B cell (primary cell): ENCODE measurements around the gene PODXL. TPM values are rescaled to one million over a fixed set of nuclear protein-coding genes. Genes with fewer than 3 reads are reported as not detected.

ENCODE experiments used
- ATAC-seq: fragments of 200-7000 bp; cut with Tn5 transposase; one replicate; pipeline ENCODE4 v1.10.0; 2021; ENCODE audit warnings: low read depth, mild to moderate bottlenecking, moderate number of reproducible peaks, moderate library complexity
- CTCF ChIA-PET: fragments of 350-600 bp; sonication (Branson Sonifier 250); formaldehyde crosslinking; loops from one replicate; lab custom pipeline; 2021; ENCODE audit warnings: antibody characterized with exemption, inconsistent platforms; lab: Charles Lee
- POLR2A ChIA-PET: fragments of 350-600 bp; sonication (Branson Sonifier 250); formaldehyde crosslinking; loops from one replicate; lab custom pipeline; 2021; ENCODE audit warnings: antibody characterized with exemption; lab: Charles Lee
- DNase-seq: peaks from one replicate; pipeline ENCODE4 v3.0.0; 2013
- H2AFZ ChIP-seq: 2 replicates; pipeline ENCODE4 v1.6.1; 2012; ENCODE audit warnings: mild to moderate bottlenecking, low read depth, low read length; ENCODE audit not compliant: insufficient read depth, poor library complexity, severe bottlenecking
- H3K27ac ChIP-seq, 2 donors: 1 replicate in 1 of 2; 2 replicates in 1 of 2; pipeline ENCODE4 v1.5.1; 2012 to 2013; ENCODE audit warnings: low read length in 2 of 2, mild to moderate bottlenecking in 2 of 2, moderate library complexity in 1 of 2
- H3K27me3 ChIP-seq, 4 experiments: fragments of 200-600 bp in 1 of 4; sonication (generic) in 1 of 4; replicated peaks in 1 of 4; 1 replicate in 2 of 4; 2 replicates in 2 of 4; pipeline versions ENCODE4 v1.6.1 to v1.7.0; 2013 to 2016; ENCODE audit warnings: low read length in 3 of 4, mild to moderate bottlenecking in 2 of 4, mixed read lengths in 1 of 4, moderate library complexity in 1 of 4; ENCODE audit not compliant: insufficient read depth in 4 of 4, control insufficient read depth in 3 of 4; ENCODE audit errors: control extremely low read depth in 1 of 4
- H3K36me3 ChIP-seq, 2 experiments: replicated peaks in 1 of 2; 1 replicate in 1 of 2; 2 replicates in 1 of 2; pipeline versions ENCODE4 v1.6.1 to v1.7.1; 2013; ENCODE audit warnings: low read length in 1 of 2; ENCODE audit not compliant: insufficient read depth in 2 of 2, control insufficient read depth in 1 of 2; ENCODE audit errors: control extremely low read depth in 1 of 2, extremely low read depth in 1 of 2
- H3K4me1 ChIP-seq, 2 donors: fragments of 200-600 bp in 1 of 2; sonication (generic) in 1 of 2; 1 replicate in 1 of 2; 2 replicates in 1 of 2; pipeline versions ENCODE4 v1.5.1 to v1.6.1; 2013 to 2017; ENCODE audit warnings: low read length in 2 of 2; ENCODE audit not compliant: control insufficient read depth in 2 of 2, insufficient read depth in 2 of 2
- H3K4me2 ChIP-seq: replicated peaks from 2 replicates; pipeline ENCODE3; 2012; ENCODE audit warnings: mild to moderate bottlenecking, low read depth, low read length; ENCODE audit not compliant: poor library complexity, severe bottlenecking
- H3K4me3 ChIP-seq, 5 experiments: fragments of 200-600 bp in 1 of 5; sonication (generic) in 1 of 5; 1 replicate in 3 of 5; 2 replicates in 2 of 5; pipeline versions ENCODE4 v1.5.1 to v1.7.0; 2011 to 2016; ENCODE audit warnings: low read length in 4 of 5, mild to moderate bottlenecking in 4 of 5, low read depth in 2 of 5, control low read depth in 1 of 5, moderate library complexity in 1 of 5; ENCODE audit not compliant: insufficient read depth in 1 of 5; ENCODE audit errors: control extremely low read depth in 1 of 5, extremely low read depth in 1 of 5
- H3K79me2 ChIP-seq: fragments of 200-600 bp; sonication (generic); one replicate; pipeline ENCODE4 v1.6.0; 2016; ENCODE audit warnings: low read length; ENCODE audit not compliant: control insufficient read depth, insufficient read depth
- H3K9ac ChIP-seq: fragments of 200-600 bp; sonication (generic); 2 replicates; pipeline ENCODE4 v1.6.1; 2017; ENCODE audit warnings: mild to moderate bottlenecking, low read length, moderate library complexity
- H3K9me3 ChIP-seq, 3 donors: one replicate each; pipeline versions ENCODE4 v1.6.1 to v1.7.1; 2013; ENCODE audit warnings: low read length in 2 of 3; ENCODE audit not compliant: control insufficient read depth in 2 of 3, insufficient read depth in 1 of 3; ENCODE audit errors: control extremely low read depth in 1 of 3
- H4K20me1 ChIP-seq: 2 replicates; pipeline ENCODE4 v1.6.0; 2012; ENCODE audit warnings: mild to moderate bottlenecking, low read length; ENCODE audit not compliant: insufficient read depth, control insufficient read depth, poor library complexity, severe bottlenecking
- H3K27ac Mint-ChIP-seq: one replicate; pipeline ENCODE4 v1.8.0; 2021; ENCODE audit warnings: mixed read lengths
- H3K27me3 Mint-ChIP-seq: one replicate; pipeline ENCODE4 v1.8.0; 2021; ENCODE audit warnings: mixed read lengths
- H3K4me1 Mint-ChIP-seq: one replicate; pipeline ENCODE4 v1.8.0; 2021; ENCODE audit warnings: mixed read lengths
- H3K4me3 Mint-ChIP-seq: one replicate; pipeline ENCODE4 v1.8.0; 2021; ENCODE audit warnings: mixed read lengths
- H3K9me3 Mint-ChIP-seq: one replicate; pipeline ENCODE4 v1.8.0; 2022; ENCODE audit warnings: mixed read lengths; ENCODE audit not compliant: insufficient read depth
- EZH2 ChIP-seq: IDR thresholded peaks from 2 replicates; pipeline ENCODE4 v1.6.1; 2012; ENCODE audit warnings: borderline replicate concordance, low read depth, mild to moderate bottlenecking, moderate library complexity, low read length; ENCODE audit not compliant: insufficient read depth, poor library complexity, severe bottlenecking
- WGBS: methylation state at CpG from one replicate; pipeline ENCODE4 v1.1.5; 2013; ENCODE audit warnings: missing lambda C conversion rate; ENCODE audit not compliant: insufficient coverage; 5-methylcytosine and 5-hydroxymethylcytosine counted together
- intact Hi-C: fragments of 100-400 bp; cut with micrococcal nuclease; formaldehyde crosslinking; loops from one replicate; pipeline ENCODE4 v1.10.0; 2022
- polyA plus RNA-seq: library from polyadenylated mRNA; depleted of rRNA; stranded (reverse); fragments of >200 nt; gene quantifications from 2 replicates; pipeline ENCODE4 v1.2.3, GENCODE V29; 2012
- total RNA-seq, 2 donors: library from RNA; stranded (reverse); fragments of 120-200 nt in 1 of 2; gene quantifications; 1 replicate in 1 of 2; 2 replicates in 1 of 2; pipeline versions ENCODE4 v1.2.3 to v1.2.4, GENCODE V29; 2013 to 2022
- TF ChIP-seq, protein P1 (sequence below): fragments of 200-600 bp; IDR thresholded peaks from one replicate; pipeline ENCODE4 v1.8.0; 2022; ENCODE audit warnings: antibody characterized with exemption, mild to moderate bottlenecking

The PODXL gene
- total and polyA plus RNA-seq, 2 donors (not counting 1 experiment from before 2014, with no cell fraction given), result 1.5 to 5.8 TPM

DNA sequence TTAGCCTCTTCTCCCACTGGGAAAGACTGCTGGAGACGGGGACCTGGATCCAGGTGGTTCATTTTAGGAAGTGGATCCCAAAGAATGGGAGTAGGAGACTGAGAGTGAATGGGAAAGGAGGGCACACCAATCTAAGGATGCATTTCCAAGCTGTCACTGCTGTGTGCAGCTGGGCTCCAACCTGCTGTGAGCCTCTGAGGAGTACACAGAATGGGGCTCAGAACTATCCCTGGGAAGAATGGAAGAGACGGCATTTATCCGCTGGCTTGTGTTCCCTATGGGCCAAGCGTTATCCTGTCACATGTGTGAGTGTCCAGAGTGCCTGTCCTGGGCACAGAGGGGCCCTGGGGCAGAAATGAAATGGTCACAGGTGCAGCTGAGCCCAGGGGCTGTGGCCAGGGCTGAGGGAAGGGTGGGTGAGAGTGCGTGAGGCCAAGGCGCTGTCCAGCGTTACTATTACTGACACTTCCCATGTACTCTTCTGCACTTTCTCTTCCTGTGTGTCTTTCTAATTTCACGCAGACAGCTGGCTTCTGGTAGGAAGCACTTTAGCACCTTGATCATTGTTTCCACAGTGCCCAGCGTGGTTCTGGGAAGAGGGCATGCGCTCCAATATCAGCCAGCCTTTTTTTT, 35.4 kb upstream of the PODXL start:
- Mint-ChIP-seq H3K27ac (no peak overlapping the region), H3K27me3 (peaks cover 3% of the 10 kb centered on the region), H3K4me1 (no peaks in the 10 kb centered on the region), H3K9me3 (no peaks in the 10 kb centered on the region), H3K4me3 (no peak overlapping the region)
- no peaks in the 10 kb centered on the region for H3K79me2 ChIP-seq
- CTCF ChIA-PET, result interaction anchor here (1.2 kb wide), 1 partner anchor 1677 kb away, joined by 3 read pairs; no protein-coding TSS in a partner anchor
- DNase-seq (no peak), ATAC-seq (no peak)
- no peak overlapping the region for H3K4me2 ChIP-seq
- no peaks in the 10 kb centered on the region for H3K36me3 ChIP-seq
- no peaks in the 10 kb centered on the region for H3K27me3 ChIP-seq
- 71% methylated on average over 8 of the region's 10 CpGs for WGBS
- no peak overlapping the region for H3K27ac ChIP-seq
- H4K20me1 ChIP-seq, result no peaks in the 10 kb centered on the region
- no peaks in the 10 kb centered on the region for H3K9me3 ChIP-seq
- TF ChIP-seq EZH2, result no peak
- TF ChIP-seq, protein P1, sequence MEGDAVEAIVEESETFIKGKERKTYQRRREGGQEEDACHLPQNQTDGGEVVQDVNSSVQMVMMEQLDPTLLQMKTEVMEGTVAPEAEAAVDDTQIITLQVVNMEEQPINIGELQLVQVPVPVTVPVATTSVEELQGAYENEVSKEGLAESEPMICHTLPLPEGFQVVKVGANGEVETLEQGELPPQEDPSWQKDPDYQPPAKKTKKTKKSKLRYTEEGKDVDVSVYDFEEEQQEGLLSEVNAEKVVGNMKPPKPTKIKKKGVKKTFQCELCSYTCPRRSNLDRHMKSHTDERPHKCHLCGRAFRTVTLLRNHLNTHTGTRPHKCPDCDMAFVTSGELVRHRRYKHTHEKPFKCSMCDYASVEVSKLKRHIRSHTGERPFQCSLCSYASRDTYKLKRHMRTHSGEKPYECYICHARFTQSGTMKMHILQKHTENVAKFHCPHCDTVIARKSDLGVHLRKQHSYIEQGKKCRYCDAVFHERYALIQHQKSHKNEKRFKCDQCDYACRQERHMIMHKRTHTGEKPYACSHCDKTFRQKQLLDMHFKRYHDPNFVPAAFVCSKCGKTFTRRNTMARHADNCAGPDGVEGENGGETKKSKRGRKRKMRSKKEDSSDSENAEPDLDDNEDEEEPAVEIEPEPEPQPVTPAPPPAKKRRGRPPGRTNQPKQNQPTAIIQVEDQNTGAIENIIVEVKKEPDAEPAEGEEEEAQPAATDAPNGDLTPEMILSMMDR, result no peak
- H3K4me3 ChIP-seq, result no peak overlapping the region
- POLR2A ChIA-PET, result no interaction called here
- H3K4me1 ChIP-seq, result no peaks in the 10 kb centered on the region
- no peak overlapping the region for H2AFZ ChIP-seq
- intact Hi-C loops, result no loop called here
- no peak overlapping the region for H3K9ac ChIP-seq

DNA sequence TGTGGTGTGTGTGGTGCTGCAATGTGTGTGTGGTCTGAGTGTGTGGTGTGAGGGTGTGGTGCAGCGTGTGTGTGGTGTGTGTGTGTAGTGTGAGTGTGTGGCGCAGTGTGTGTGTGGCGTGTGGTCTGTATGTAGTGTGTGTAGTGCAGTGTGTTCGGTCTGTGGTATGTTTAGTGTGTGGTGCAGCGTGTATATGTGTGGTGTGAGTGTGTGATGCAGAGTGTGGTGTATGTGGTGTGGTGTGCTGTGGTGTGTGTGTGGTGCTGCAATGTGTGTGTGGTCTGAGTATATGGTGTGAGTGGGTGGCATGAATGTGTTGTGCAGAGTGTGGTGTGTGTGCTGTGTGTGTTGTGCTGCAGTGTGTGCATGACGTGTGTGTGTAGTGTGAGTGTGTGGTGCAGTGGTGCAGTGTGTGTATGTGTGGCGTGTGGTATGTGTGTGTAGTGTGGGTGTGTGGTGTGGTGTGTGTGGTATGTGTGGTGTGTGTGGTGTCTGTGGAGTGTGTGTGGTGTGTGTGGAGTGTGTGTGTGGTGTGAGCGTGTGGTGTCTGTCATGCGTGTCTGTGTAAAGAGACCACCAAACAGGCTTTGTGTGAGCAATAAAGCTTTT, 31.0 kb upstream of the PODXL start:
- H3K4me2 ChIP-seq, result no peak overlapping the region
- DNase-seq, result no peak
- H3K4me1 Mint-ChIP-seq, result no peaks in the 10 kb centered on the region
- no peak overlapping the region for H3K4me3 Mint-ChIP-seq
- H3K9me3 Mint-ChIP-seq, result no peaks in the 10 kb centered on the region
- no peaks in the 10 kb centered on the region for H3K4me1 ChIP-seq
- intact Hi-C loops, result no loop called here
- H4K20me1 ChIP-seq, result no peaks in the 10 kb centered on the region
- no peak overlapping the region for H3K27ac Mint-ChIP-seq
- H3K27ac ChIP-seq, result no peak overlapping the region
- no peak for ATAC-seq
- TF ChIP-seq, protein P1, result no peak
- no peak for TF ChIP-seq EZH2
- H3K9ac ChIP-seq, result no peak overlapping the region
- no peak overlapping the region for H3K4me3 ChIP-seq
- no peaks in the 10 kb centered on the region for H3K79me2 ChIP-seq
- no peak overlapping the region for H2AFZ ChIP-seq
- ChIA-PET CTCF (no interaction called here), POLR2A (no interaction called here)
- H3K9me3 ChIP-seq, result no peaks in the 10 kb centered on the region
- WGBS, result 92% methylated on average over 9 of the region's 9 CpGs
- H3K27me3 Mint-ChIP-seq, result peaks cover 8% of the 10 kb centered on the region
- no peaks in the 10 kb centered on the region for H3K36me3 ChIP-seq
- no peaks in the 10 kb centered on the region for H3K27me3 ChIP-seq
